Liver (tissue), 9 donors: ENCODE data around the gene PTP4A2. TPM values are rescaled to one million over a fixed set of nuclear protein-coding genes. Genes with fewer than 3 reads are reported as not detected.
A peak's percentile ranks its signal among the peaks of the same experiment; 100 is the strongest.

Experiments used
- DNase-seq: peaks from one replicate; pipeline ENCODE4 v3.0.0-alpha.2; 2017; ENCODE audit warnings: low spot score
- H3K27ac ChIP-seq, 2 donors: one replicate each; pipeline ENCODE4 v1.7.0; 2013; ENCODE audit warnings: inconsistent platforms in 2 of 2, low read length in 2 of 2, control low read depth in 1 of 2, low read depth in 1 of 2, mild to moderate bottlenecking in 1 of 2
- H3K27me3 ChIP-seq, 4 donors: one replicate each; pipeline versions ENCODE4 v1.6.1 to v1.7.0; 2013; ENCODE audit warnings: low read length in 3 of 4, inconsistent platforms in 1 of 4, mild to moderate bottlenecking in 1 of 4, moderate library complexity in 1 of 4; ENCODE audit not compliant: control insufficient read depth in 4 of 4, insufficient read depth in 4 of 4
- H3K36me3 ChIP-seq, 4 donors: one replicate each; pipeline versions ENCODE4 v1.6.1 to v1.7.0; 2013; ENCODE audit warnings: low read length in 3 of 4, mild to moderate bottlenecking in 3 of 4, low read depth in 1 of 4, moderate library complexity in 1 of 4; ENCODE audit not compliant: control insufficient read depth in 4 of 4, insufficient read depth in 3 of 4
- H3K4me1 ChIP-seq, 4 donors: one replicate each; pipeline versions ENCODE4 v1.6.1 to v1.7.0; 2013; ENCODE audit warnings: low read length in 3 of 4, mild to moderate bottlenecking in 3 of 4, moderate library complexity in 1 of 4; ENCODE audit not compliant: control insufficient read depth in 4 of 4, insufficient read depth in 4 of 4
- H3K4me3 ChIP-seq, 3 donors: one replicate each; pipeline versions ENCODE4 v1.6.1 to v1.7.0; 2013; ENCODE audit warnings: low read length in 3 of 3, control low read depth in 1 of 3, low read depth in 1 of 3, mild to moderate bottlenecking in 1 of 3
- H3K9ac ChIP-seq, 2 donors: one replicate each; pipeline ENCODE4 v1.7.0; 2013; ENCODE audit warnings: low read length in 2 of 2, mild to moderate bottlenecking in 2 of 2, moderate library complexity in 2 of 2, control low read depth in 1 of 2, low read depth in 1 of 2
- H3K9me3 ChIP-seq, 4 donors: one replicate each; pipeline versions ENCODE4 v1.6.1 to v1.7.0; 2013; ENCODE audit warnings: low read length in 3 of 4; ENCODE audit not compliant: control insufficient read depth in 4 of 4
- ATF3 ChIP-seq: IDR thresholded peaks from 2 replicates; pipeline ENCODE4 v1.6.1; 2016; ENCODE audit warnings: antibody characterized with exemption
- CTCF ChIP-seq: fragments of 150-350 bp; IDR thresholded peaks from 2 replicates; pipeline ENCODE4 v1.5.1; 2017; ENCODE audit warnings: improper control_type of control experiment, low read depth, low read length; ENCODE audit not compliant: missing input control
- FOXA1 ChIP-seq: IDR thresholded peaks from 2 replicates; pipeline ENCODE4 v1.6.1; 2016; ENCODE audit warnings: antibody characterized with exemption
- HNF4A ChIP-seq, 2 donors: conservative IDR thresholded peaks; 2 replicates each; pipeline ENCODE4 v1.6.1; 2016; ENCODE audit warnings: antibody characterized with exemption in 2 of 2, mild to moderate bottlenecking in 2 of 2
- JUND ChIP-seq, 2 donors: IDR thresholded peaks; 2 replicates each; pipeline ENCODE4 v1.6.1; 2016; ENCODE audit warnings: antibody characterized with exemption in 2 of 2
- RAD21 ChIP-seq, 2 donors: IDR thresholded peaks; 2 replicates each; pipeline ENCODE4 v1.6.1; 2016; ENCODE audit warnings: antibody characterized with exemption in 2 of 2, mild to moderate bottlenecking in 2 of 2
- REST ChIP-seq: IDR thresholded peaks from 2 replicates; pipeline ENCODE4 v1.6.1; 2016; ENCODE audit warnings: antibody characterized with exemption, mild to moderate bottlenecking
- RXRA ChIP-seq, 2 donors: IDR thresholded peaks; 2 replicates each; pipeline ENCODE4 v1.6.1; 2017 to 2018; ENCODE audit warnings: antibody characterized with exemption in 2 of 2, mild to moderate bottlenecking in 1 of 2
- YY1 ChIP-seq: IDR thresholded peaks from 2 replicates; pipeline ENCODE4 v1.6.1; 2016; ENCODE audit warnings: antibody characterized with exemption, mild to moderate bottlenecking
- ZBTB33 ChIP-seq: IDR thresholded peaks from 2 replicates; pipeline ENCODE4 v1.6.1; 2016; ENCODE audit warnings: antibody characterized with exemption
- WGBS: extraction: QIAGEN DNeasy Blood & Tissue Kit; methylation state at CpG from one replicate; pipeline ENCODE4 v1.1.7; 2013; 5-methylcytosine and 5-hydroxymethylcytosine counted together
- polyA plus RNA-seq, 2 donors: library from polyadenylated mRNA; stranded (reverse) in 1 of 2; unstranded in 1 of 2; fragments of 200-250 nt in 1 of 2; fragments of >200 nt in 1 of 2; fragmentation: Nextera tagmentation in 1 of 2; extraction: Ambion mirVana in 1 of 2; gene quantifications; one replicate each; pipeline versions ENCODE4 v1.2.1 to v1.2.3, GENCODE V29; 2013 to 2015
- total RNA-seq, 2 donors: library from RNA; depleted of rRNA; stranded (reverse); fragments of >200 nt; gene quantifications; one replicate each; pipeline ENCODE4 v1.2.3, GENCODE V29; 2014
- donor health status: healthy.
- donor health status: healthy.
- donor health status: healthy.
- donor health status: healthy.
- donor health status: healthy.

Gene PTP4A2
- total and polyA plus RNA-seq, 4 donors, result 47.7 to 98.1 (median 71.9) TPM

GRCh38 chr1:31936278-31936980 lies 1.7 kb downstream of the PTP4A2 start:
- Histone ChIP-seq H3K36me3 (no peaks in the 10 kb centered on the region), H3K9me3 (no peaks in the 10 kb centered on the region), H3K4me3 (peak overlapping the region; percentile 95 to 99 (median 99)), H3K4me1 (peaks cover 17 to 61% (median 43%) of the 10 kb centered on the region in 4 donors), H3K27ac (peak overlapping the region; percentile 86 to 96), H3K27me3 (no peaks in the 10 kb centered on the region), H3K9ac (peak overlapping the region; percentile 93 to 96)
- TF ChIP-seq RAD21 (IDR thresholded peaks at IDR 0.05), result peak in 1 of 2 donors; percentile 19
- TF ChIP-seq HNF4A (conservative IDR thresholded peaks at IDR 0.05), result no peak
- peak; percentile 28 for TF ChIP-seq YY1
- DNase-seq, result no peak
- WGBS, result 64% methylated on average over 8 of the region's 8 CpGs

GRCh38 chr1:31934706-31935629 lies 3.2 kb downstream of the PTP4A2 start:
- Histone ChIP-seq H3K27me3 (no peaks in the 10 kb centered on the region), H3K4me1 (peaks cover 17 to 71% (median 54%) of the 10 kb centered on the region in 4 donors), H3K9me3 (no peaks in the 10 kb centered on the region), H3K9ac (peak overlapping the region in 1 of 2 donors; percentile 5), H3K4me3 (no peak overlapping the region), H3K36me3 (no peaks in the 10 kb centered on the region), H3K27ac (peak overlapping the region; percentile 61 to 65)
- 37% methylated on average over 8 of the region's 8 CpGs for WGBS
- TF ChIP-seq JUND (IDR thresholded peaks at IDR 0.05), result no peak
- TF ChIP-seq RXRA (IDR thresholded peaks at IDR 0.05), result peak in 1 of 2 donors; percentile 5
- no peak for TF ChIP-seq REST
- TF ChIP-seq HNF4A (conservative IDR thresholded peaks at IDR 0.05), result peak in 1 of 2 donors; percentile 4
- DNase-seq, result no peak

- 58% methylated on average over 6 of the region's 6 CpGs for WGBS
- H3K27ac ChIP-seq, result peak overlapping the region; percentile 1 to 53
- H3K27me3 ChIP-seq, result no peaks in the 10 kb centered on the region
- no peaks in the 10 kb centered on the region for H3K9me3 ChIP-seq
- DNase-seq, result no peak
- no peak overlapping the region for H3K4me3 ChIP-seq
- H3K4me1 ChIP-seq, result peaks cover 12 to 61% (median 51%) of the 10 kb centered on the region in 4 donors
- no peak overlapping the region for H3K9ac ChIP-seq
- no peaks in the 10 kb centered on the region for H3K36me3 ChIP-seq
- TF ChIP-seq FOXA1, result no peak
- TF ChIP-seq ATF3, result no peak
- no peak for TF ChIP-seq JUND (IDR thresholded peaks at IDR 0.05)
- TF ChIP-seq REST, result no peak
- TF ChIP-seq CTCF, result no peak
- no peak for TF ChIP-seq ZBTB33
Measured at GRCh38 chr1:31932491-31933316, 5.5 kb downstream of the PTP4A2 start.
